GM21825 (cell line): ENCODE data around the gene SCN5A.

Experiments used
- ATAC-seq: cut with Tn5 transposase; IDR thresholded peaks from one replicate; pipeline ENCODE4 v1.9.1; 2021; ENCODE audit warnings: mild to moderate bottlenecking, moderate library complexity; ENCODE audit not compliant: unreplicated experiment

Gene SCN5A

DNA sequence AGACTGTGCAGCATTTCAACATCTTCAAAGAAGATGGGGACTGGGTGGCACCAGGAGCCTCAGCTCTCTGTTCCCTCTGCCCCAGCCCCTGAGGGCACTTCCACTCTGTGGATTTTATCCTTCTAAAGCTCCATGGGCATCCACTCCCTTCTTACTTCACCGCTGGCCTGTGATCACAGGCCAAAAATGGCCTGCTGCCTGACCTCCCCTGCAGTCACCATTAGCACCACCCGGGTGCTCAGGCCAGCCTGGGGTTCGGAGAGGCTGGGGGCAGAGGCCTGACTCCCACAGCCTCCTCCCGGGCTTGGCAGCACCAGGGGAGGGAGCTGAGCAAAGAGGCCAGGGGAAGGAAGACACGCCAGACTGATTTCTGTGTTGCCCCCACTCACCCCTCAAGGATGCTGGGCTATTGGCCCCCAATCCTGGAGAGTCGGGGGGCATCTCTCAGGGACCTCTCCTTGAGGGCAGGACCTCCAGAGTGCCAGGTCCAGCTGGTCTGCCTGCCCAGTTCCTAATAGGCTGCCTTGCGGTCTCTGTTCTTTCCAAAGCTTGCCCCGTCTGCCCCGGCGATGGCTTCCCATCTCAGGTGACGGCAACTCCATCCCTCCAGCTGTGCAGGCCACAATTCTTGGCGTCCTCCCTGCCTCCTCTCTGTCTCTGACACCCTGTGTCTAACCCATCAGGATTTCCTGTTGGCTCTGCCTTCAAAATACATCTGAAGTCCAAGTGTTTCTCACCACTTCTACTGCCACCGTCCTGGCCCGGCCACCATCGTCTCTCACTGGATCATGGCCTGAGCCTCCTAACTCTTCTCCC, 86.2 kb downstream of the SCN5A start:
- ATAC-seq, result no peak

DNA sequence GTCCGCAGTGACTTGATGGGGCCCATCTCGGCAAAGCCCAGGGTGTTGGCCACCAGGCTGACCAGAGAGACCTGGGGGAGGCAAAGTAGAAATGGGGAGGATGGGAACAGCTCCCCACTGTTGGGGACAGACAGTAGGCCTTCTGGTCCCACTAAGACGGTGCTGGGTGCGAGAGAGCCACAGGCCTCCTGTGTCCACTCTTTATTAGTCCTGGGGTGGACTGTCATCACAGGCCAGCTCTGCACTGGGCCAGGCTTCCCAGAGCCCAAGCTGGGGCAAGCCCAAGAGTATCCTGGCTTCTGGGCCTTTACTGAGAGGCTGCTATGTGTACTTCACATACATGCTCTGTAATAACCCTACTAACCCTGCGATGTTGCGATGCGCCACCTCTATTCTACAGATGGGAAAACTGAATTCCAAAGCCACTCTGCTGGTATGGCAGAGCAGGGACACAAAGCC, 87.0 kb downstream of the SCN5A start:
- ATAC-seq, result no peak

DNA sequence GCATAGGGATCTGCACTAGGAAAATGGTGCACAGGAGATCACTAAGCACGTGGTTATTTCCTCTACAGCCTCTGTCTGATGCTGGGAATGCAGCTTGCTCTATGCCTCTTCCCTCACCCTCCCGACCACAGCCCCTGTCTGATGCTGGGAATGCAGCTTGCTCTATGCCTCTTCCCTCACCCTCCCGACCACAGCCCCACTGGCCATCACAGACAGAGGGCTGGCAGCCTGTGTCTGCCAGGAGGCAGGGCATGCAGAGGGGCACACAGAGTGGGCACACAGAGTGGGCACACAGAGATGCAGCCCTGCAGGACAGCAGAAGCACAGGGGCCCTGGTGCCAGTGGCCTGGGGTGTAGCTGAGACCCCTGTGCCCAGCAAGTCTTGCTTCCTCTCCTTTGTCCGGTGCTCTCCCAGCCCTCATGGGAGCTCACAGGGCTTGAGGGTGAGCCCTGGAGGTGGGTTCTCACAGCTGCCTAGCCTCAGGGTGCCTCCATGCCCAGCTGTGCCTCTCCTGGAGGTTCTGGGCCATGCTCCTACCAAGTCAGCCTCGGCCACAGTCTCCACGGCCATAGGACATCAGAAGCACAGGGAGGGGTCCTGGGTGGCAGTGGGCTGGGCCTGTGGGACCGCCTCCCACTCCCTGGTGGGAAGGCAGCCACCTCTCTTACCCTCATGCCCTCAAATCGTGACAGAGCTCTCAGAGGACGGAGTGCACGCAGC, 87.6 kb downstream of the SCN5A start:
- ATAC-seq, result no peak

DNA sequence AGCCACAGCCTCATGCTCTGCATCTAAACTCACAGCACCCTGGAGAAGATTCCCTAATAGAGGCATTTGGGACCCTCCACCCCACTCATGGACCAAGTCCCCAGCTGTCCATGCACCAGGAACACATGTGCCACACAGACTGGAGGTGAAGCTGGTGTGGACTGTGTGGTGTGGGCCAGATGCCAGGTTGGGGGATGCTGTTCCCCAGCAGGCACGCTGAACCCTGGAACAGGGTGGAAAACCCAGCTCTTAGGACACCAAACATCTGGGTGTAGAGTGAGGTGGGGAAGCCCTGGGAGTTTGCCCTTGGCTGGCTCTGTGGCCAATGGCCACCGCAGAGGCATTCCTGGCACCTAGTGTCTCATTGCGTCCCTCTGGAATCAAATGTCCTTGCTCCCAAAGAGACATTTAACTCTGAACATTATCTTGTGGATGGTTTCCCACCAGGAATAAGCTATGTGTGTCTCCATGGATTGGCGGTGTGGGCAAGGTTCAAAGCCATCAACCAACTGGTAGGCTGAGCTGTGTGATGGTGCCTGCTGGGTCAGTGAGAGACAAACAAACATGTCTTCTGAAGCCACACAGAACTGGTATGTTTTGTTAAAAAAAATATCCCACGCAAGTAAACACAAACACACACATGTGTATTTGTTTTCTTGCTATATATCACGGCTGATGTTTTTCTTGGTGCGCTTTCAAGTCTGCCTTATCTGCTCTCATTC, 88.3 kb downstream of the SCN5A start:
- ATAC-seq, result no peak

GRCh38 chr3:38560284-38560683, 89.2 kb downstream of the SCN5A start:
- ATAC-seq, result no peak

DNA sequence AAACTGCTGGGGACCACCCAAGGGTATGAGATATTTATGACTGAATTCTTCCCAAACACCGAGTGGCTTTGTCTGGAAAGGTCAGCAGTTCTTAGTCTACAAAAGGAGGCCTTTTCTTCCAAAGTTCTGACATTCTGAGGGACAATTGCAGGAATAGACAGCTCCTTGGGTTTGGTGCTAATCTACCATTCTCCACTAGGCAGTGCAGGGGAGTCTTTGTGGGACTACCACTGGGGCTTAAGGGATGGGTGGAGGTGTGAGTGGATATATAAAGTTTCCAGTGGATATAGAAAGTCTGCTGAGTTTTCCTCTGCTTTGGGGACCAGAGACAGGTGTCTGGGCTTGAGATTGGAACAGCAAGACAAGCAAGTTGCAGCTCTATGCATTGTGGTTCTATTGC, 90.6 kb downstream of the SCN5A start:
- no peak for ATAC-seq

DNA sequence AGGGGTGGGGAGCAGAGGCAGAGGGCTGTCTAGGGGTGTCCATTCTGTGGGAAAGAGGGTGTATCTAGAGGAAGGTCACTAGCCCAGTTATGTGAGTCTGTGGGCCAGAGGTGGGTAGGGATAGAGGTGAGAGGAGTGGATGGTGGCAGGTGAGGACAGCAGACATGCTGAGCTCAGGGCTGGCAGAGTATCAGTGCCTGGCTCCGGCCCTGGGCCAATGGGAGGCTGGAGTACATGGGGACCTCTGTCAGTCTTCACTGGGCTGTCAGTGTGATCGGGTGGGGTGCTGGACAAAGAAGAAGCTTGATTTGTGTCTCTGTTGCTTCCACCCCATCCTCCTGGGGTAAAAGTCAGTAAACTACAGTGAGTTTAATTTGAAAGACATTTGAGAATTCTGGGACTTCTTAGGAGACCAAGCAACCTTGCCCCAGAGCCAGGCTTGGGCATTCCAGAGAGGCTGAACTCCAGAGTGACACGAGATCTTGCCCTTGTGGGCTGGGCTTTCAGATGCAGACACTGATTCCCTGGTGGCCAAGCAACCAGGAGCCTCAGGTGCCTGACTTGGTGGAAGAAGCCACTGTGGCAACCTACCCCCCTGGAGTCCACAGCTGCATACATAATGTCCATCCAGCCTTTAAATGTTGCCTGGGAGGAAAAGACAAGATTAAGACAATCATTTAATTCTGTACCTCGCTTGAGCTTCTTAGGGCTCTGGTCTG, 92.7 kb downstream of the SCN5A start:
- no peak for ATAC-seq

DNA sequence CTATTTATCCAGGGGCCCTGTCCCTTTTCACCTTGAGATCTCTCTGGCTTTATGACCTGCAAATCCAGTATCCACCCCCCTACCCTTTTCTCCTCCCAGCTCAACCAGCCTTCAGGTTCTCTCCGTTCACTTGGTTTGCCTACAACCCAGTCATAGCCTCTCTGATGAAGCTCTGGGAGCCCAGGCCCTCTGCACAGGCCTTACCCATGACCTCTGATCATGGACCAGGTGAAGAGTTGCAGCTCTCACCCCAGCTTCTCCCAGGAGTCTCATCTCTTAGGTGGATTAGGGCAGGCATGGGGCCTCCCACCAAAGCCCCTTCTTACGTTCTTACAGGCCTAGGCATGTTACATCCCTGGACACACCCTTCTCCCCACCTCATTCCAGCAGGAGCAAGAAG, 93.6 kb downstream of the SCN5A start:
- no peak for ATAC-seq

DNA sequence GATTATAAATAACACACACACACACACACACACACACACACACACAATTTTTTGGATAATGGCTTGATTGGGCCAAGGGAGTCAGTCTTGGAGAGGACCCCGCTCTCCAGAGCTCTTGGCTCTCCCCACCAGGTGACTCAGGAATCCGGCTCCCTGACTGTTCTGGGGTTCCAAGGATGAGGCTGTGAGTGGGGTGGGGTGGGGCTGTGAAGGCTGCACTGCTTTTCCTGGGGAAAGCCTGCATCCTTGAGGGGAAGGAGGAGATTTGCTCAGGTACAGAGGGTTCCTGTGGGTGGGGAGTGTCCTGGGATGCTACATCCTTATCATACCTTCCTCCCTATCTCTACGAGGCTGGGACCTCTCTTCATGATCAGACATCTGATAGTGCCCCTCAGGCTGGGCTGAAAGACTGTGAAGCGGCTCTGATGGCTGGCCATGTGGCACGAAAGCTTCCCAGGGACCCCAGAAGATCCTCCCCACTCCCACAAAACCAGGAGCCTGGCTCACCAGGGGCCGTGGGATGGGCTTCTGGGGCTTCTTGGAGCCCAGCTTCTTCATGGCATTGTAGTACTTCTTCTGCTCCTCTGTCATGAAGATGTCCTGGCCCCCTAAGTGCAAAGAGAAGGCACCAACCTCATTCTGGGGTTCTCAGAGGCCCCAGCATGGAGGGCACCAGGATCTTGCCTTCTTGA, 94.2 kb downstream of the SCN5A start:
- ATAC-seq, result no peak

GRCh38 chr3:38554127-38554827, 95.2 kb downstream of the SCN5A start:
- no peak for ATAC-seq

DNA sequence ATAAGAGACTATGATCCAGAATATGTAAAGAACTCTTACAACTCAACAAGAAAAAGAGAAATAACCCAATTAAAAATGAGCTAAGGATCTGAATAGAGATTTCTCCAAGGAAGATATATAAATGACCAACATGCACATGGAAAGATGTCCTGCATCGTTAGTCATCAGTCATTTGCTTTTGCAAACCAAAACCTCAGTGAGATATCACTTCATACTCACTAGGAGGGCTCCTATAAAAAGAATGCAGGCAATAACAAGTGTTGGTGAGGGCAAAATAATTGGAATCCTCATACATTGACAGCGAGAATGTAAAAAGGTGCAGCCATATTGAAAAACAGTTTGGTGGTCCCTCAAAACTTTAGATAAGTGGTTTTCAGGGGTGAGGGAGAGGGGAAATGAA, 96.4 kb downstream of the SCN5A start:
- no peak for ATAC-seq

DNA sequence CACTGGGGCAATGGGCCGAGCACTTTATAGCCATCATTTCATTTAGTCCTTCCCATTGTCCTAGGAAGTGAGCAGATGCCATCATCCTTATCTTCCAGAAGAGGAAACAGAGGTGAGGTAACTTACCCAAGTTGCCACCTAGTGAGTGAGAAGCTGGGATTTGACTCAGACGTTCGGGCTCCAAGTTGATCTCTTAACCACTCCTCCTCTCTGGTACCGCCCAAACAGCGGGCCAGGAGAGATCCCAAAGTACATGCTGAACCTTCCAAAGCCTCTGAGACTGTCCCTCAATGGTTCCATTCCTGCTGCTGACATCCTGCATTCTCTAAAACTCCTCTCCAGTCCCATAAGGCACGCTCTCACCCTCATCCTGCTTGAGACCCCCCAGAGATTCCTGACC, 97.1 kb downstream of the SCN5A start:
- no peak for ATAC-seq

GRCh38 chr3:38551026-38551832, 98.3 kb downstream of the SCN5A start:
- no peak for ATAC-seq

DNA sequence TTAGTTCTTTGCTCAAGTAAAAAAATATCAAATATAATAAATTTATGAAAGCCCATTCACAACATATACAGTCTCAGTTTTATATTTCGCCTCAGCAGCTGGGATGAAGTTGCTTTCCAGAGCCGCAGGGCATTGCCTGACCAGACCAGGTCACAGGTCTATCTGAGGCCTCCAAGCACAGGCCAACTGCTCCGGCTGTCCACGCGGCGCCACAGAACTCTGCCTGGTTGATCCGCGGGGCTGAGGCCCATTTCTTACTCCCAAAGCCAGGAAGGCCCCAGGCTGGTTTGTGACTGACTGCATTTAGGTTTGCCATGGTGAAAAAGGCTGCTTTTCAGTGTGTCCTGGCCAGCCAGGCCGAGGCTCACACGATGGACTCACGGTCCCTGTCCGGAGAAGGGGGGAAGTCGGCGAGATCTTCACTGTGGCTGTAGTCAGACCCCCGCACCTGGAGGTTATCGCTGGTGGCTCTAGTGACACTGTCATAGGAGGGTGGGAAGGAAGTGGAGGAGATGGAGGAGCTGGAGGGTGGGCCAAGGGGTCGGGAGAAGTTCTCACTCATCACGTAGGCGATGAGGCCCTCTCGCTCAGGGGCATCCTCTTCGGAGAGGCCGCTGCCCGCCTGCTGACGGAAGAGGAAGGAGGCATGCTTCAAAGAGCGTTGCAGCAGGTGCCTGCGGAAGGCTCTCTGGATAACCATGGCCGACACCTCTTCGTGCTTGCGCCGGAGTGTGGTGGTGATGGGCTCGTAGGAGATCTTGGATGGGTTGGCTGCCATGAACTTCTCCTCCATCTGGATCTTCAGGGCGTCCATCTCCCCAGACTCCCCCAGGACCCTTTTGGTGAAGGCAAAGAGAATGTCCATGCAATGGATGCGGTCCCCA, 99.3 kb downstream of the SCN5A start:
- no peak for ATAC-seq

DNA sequence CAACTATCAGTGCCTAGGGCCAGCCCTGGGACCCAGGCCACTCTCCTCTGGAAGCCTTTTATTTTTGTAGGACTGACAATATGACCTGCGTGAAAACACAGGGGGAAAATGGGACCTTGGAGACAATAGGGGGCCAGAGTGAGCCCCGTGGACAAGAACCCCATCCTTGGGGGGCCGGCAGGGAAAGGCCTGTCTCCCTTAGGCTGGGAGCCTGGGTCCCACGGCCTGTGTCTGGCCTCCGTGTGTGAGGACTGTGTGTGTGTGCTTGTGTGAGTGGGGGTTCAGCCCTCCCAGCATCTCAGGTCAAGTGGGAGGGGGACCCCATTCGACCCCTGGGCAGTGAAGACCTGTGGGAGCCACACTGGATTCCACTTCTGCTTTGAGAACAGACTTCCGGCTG, 100.0 kb downstream of the SCN5A start:
- ATAC-seq, result no peak

DNA sequence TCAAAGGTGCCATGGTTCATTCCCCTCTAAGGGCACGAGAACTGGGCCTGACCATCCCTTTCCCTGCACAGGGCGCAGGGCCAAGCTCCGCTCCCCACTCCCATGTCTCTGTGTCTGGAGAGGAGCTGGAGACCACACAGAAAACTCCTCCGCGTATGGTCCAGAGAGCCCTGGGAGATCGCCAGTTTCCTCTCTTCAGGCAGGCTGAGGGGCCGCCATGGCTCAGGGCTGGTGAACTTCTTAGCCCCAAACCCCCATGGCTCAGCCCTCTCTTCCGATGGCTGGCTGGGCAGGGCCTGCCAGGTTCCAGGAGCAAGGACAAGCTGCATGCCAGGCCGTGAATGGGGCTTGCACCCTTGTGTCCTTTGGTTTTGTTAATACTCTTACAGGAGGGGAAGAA, 100.4 kb downstream of the SCN5A start:
- no peak for ATAC-seq

DNA sequence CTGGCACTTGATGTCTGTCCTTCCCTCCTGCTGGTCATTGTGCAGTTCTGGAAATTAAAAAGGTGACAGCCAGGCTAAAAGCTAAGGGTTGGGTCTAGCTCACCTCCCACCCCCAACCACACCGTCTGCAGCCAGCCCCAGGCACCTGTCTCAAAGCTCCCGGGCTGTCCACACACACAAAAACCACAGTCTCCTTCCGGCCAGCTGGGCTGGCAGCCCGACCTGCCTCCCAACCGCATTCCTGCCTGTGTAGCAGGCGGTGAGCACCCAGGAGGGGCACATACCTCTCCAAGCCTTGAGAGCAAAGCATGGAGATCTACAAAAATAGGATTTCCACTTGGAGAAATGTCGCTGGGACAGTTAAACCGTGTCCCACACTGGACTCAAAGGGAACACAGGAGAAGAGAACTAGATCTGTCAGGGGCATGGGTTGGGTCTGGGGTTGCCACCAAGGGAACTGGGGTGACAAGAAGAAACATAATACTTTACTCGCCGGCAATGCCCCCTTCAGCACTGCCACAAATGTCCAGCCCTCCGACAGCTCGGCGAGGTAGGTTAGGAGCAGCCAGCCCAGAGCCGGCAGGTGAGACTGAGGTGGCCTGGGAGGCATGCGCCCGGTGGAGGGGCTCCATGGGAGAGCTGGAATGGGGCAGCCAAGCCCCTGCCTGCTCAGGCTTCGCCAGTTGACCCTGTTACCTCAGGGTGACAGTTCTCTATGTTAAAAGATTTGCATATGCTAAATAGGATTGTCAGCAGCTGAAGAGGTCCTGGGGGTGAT, 101.1 kb downstream of the SCN5A start:
- no peak for ATAC-seq
